GM18502 (cell line): ENCODE data around the gene TNC.

Experiments used
- ATAC-seq: cut with Tn5 transposase; IDR thresholded peaks from one replicate; pipeline ENCODE4 v1.9.1; 2021; ENCODE audit warnings: mild to moderate bottlenecking; ENCODE audit not compliant: unreplicated experiment, poor library complexity

The TNC gene

GRCh38 chr9:115018547-115019435, 99.2 kb downstream of the TNC start:
- no peak for ATAC-seq

GRCh38 chr9:115016344-115016743, 101.6 kb downstream of the TNC start:
- ATAC-seq = no peak

GRCh38 chr9:115015018-115015635, 102.8 kb downstream of the TNC start:
- ATAC-seq = no peak

GRCh38 chr9:115014438-115014837, 103.5 kb downstream of the TNC start:
- ATAC-seq = no peak

- ATAC-seq = no peak
Observed at GRCh38 chr9:115013998-115014397, 104.0 kb downstream of the TNC start.

GRCh38 chr9:115012486-115012885, 105.5 kb downstream of the TNC start:
- no peak for ATAC-seq

- ATAC-seq = no peak
Observed at GRCh38 chr9:115010874-115011273, 107.1 kb downstream of the TNC start.

- ATAC-seq = no peak
Observed at GRCh38 chr9:115008536-115009270, 109.3 kb downstream of the TNC start.

- ATAC-seq = no peak
Observed at GRCh38 chr9:115006660-115007059, 111.3 kb downstream of the TNC start.

GRCh38 chr9:115005322-115005721, 112.6 kb downstream of the TNC start:
- no peak for ATAC-seq

GRCh38 chr9:115004545-115004944, 113.4 kb downstream of the TNC start:
- no peak for ATAC-seq

- no peak for ATAC-seq
Observed at GRCh38 chr9:115002371-115003120, 115.4 kb downstream of the TNC start.

- no peak for ATAC-seq
Observed at GRCh38 chr9:115000217-115000639, 117.7 kb downstream of the TNC start.

GRCh38 chr9:114998326-114998725, 119.6 kb downstream of the TNC start:
- ATAC-seq = no peak

GRCh38 chr9:114995681-114996221, 122.2 kb downstream of the TNC start:
- ATAC-seq = no peak

GRCh38 chr9:114994768-114995167, 123.2 kb downstream of the TNC start:
- ATAC-seq = no peak

- ATAC-seq = no peak
Observed at GRCh38 chr9:114991861-114992260, 126.1 kb downstream of the TNC start.

GRCh38 chr9:114990901-114991300, 127.1 kb downstream of the TNC start:
- no peak for ATAC-seq

GRCh38 chr9:114989600-114990410, 128.2 kb downstream of the TNC start:
- ATAC-seq = peak; percentile 62
